GM23338 (cell line): ENCODE measurements around the gene LYZL1. TPM values are rescaled to one million over a fixed set of nuclear protein-coding genes. Genes with fewer than 3 reads are reported as not detected.

ENCODE experiments used
- ATAC-seq: fragments of 200-7000 bp; cut with Tn5 transposase; 3 replicates; pipeline ENCODE4 v1.9.1; 2020
- DNase-seq: peaks from one replicate; pipeline ENCODE4 v3.0.0-alpha.2; 2015; ENCODE audit warnings: low spot score
- H2AFZ ChIP-seq: fragments of 200-600 bp; sonication (generic); 2 replicates; pipeline ENCODE4 v1.8.0; 2016; ENCODE audit warnings: antibody characterized with exemption, mild to moderate bottlenecking, moderate library complexity
- H3F3A ChIP-seq: fragments of 200-600 bp; sonication (generic); replicated peaks from 2 replicates; pipeline ENCODE4 v1.8.0; 2017; ENCODE audit warnings: antibody characterized with exemption, mixed run types, low read depth
- H3K27ac ChIP-seq: fragments of 200-600 bp; sonication (generic); 2 replicates; pipeline ENCODE4 v1.6.1; 2016; ENCODE audit warnings: low read depth
- H3K27me3 ChIP-seq: fragments of 200-600 bp; sonication (generic); 2 replicates; pipeline ENCODE4 v1.8.0; 2016; ENCODE audit warnings: mild to moderate bottlenecking, mixed run types, moderate library complexity; ENCODE audit not compliant: insufficient read depth
- H3K36me3 ChIP-seq: fragments of 200-600 bp; sonication (generic); 2 replicates; pipeline ENCODE4 v1.8.0; 2016; ENCODE audit warnings: mild to moderate bottlenecking; ENCODE audit not compliant: insufficient read depth
- H3K4me1 ChIP-seq: fragments of 200-600 bp; sonication (generic); 2 replicates; pipeline ENCODE4 v1.8.0; 2016; ENCODE audit warnings: mild to moderate bottlenecking, moderate library complexity; ENCODE audit not compliant: insufficient read depth
- H3K4me2 ChIP-seq: fragments of 200-600 bp; sonication (generic); 2 replicates; pipeline ENCODE4 v1.7.1; 2017; ENCODE audit warnings: mixed run types
- H3K4me3 ChIP-seq: fragments of 200-600 bp; sonication (generic); 2 replicates; pipeline ENCODE4 v1.6.1; 2016; ENCODE audit warnings: mixed run types
- H3K79me2 ChIP-seq: fragments of 200-600 bp; sonication (generic); replicated peaks from 2 replicates; pipeline ENCODE4 v1.8.0; 2017; ENCODE audit warnings: mild to moderate bottlenecking; ENCODE audit not compliant: insufficient read depth
- H3K9me2 ChIP-seq: fragments of 200-600 bp; sonication (generic); 2 replicates; pipeline ENCODE4 v1.8.0; 2017; ENCODE audit not compliant: insufficient read depth
- H4K20me1 ChIP-seq: fragments of 200-600 bp; sonication (generic); replicated peaks from 2 replicates; pipeline ENCODE4 v1.8.0; 2017; ENCODE audit warnings: mild to moderate bottlenecking; ENCODE audit not compliant: insufficient read depth
- H3K27ac Mint-ChIP-seq: 2 replicates; pipeline ENCODE4 v1.8.0; 2020; ENCODE audit warnings: inconsistent platforms, mild to moderate bottlenecking, moderate library complexity, mixed read lengths
- H3K27me3 Mint-ChIP-seq: 3 replicates; pipeline ENCODE4 v1.8.0; 2022; ENCODE audit warnings: low read depth, mild to moderate bottlenecking, moderate library complexity, mixed read lengths, inconsistent platforms; ENCODE audit not compliant: insufficient read depth, poor library complexity
- H3K36me3 Mint-ChIP-seq: 3 replicates; pipeline ENCODE4 v1.8.0; 2021; ENCODE audit warnings: low read depth, mild to moderate bottlenecking, inconsistent platforms, moderate library complexity, mixed read lengths
- H3K4me1 Mint-ChIP-seq: 3 replicates; pipeline ENCODE4 v1.8.0; 2020; ENCODE audit warnings: mild to moderate bottlenecking, inconsistent platforms, mixed read lengths
- H3K4me3 Mint-ChIP-seq: 3 replicates; pipeline ENCODE4 v1.8.0; 2021; ENCODE audit warnings: moderate library complexity, mild to moderate bottlenecking, inconsistent platforms, mixed read lengths
- H3K9me3 Mint-ChIP-seq: 3 replicates; pipeline ENCODE4 v1.8.0; 2020; ENCODE audit warnings: moderate library complexity, mild to moderate bottlenecking, inconsistent platforms, mixed read lengths
- CREB1 ChIP-seq: fragments of 250-450 bp; sonication (Bioruptor Pico); IDR thresholded peaks from 2 replicates; pipeline ENCODE4 v1.5.0; 2020; ENCODE audit warnings: low read depth, mild to moderate bottlenecking, moderate library complexity
- EZH2 ChIP-seq: fragments of 200-600 bp; sonication (generic); IDR thresholded peaks from one replicate; pipeline ENCODE4 v1.8.0; 2017; ENCODE audit warnings: antibody characterized with exemption, mild to moderate bottlenecking, low read depth; ENCODE audit not compliant: unreplicated experiment
- EZH2phosphoT487 ChIP-seq: fragments of 200-600 bp; sonication (generic); IDR thresholded peaks from one replicate; pipeline ENCODE4 v1.8.1; 2018; ENCODE audit warnings: antibody characterized with exemption; ENCODE audit not compliant: unreplicated experiment
- JUNB ChIP-seq: IDR thresholded peaks from one replicate; pipeline ENCODE4 v1.6.1; 2016; ENCODE audit warnings: antibody characterized with exemption; ENCODE audit not compliant: unreplicated experiment
- NANOG ChIP-seq: IDR thresholded peaks from 2 replicates; pipeline ENCODE4 v1.6.1; 2016; ENCODE audit warnings: antibody characterized with exemption, borderline replicate concordance
- POLR2AphosphoS5 ChIP-seq: IDR thresholded peaks from 2 replicates; pipeline ENCODE4 v1.6.1; 2016; ENCODE audit warnings: antibody characterized with exemption, low read depth
- STAT1 ChIP-seq: IDR thresholded peaks from one replicate; pipeline ENCODE4 v1.6.1; 2016; ENCODE audit warnings: antibody characterized with exemption; ENCODE audit not compliant: unreplicated experiment
- ZNF114 ChIP-seq: fragments of 250-450 bp; sonication (Bioruptor Pico); IDR thresholded peaks from 2 replicates; pipeline ENCODE4 v1.5.0; 2020; ENCODE audit warnings: mild to moderate bottlenecking, moderate library complexity
- ZNF331 ChIP-seq: fragments of 250-450 bp; sonication (Bioruptor Pico); IDR thresholded peaks from 2 replicates; pipeline ENCODE4 v1.5.0; 2020; ENCODE audit warnings: low read depth, mild to moderate bottlenecking, moderate library complexity
- polyA plus RNA-seq: library from polyadenylated mRNA; unstranded; fragments of >200 nt; fragmentation: Nextera tagmentation; extraction: Ambion mirVana; gene quantifications from 2 replicates; pipeline ENCODE4 v1.2.1, GENCODE V29; 2016
- total RNA-seq: library from RNA; depleted of rRNA; stranded (reverse); fragments of >200 nt; shearing (Covaris generic); gene quantifications from 2 replicates; pipeline ENCODE4 v1.2.3, GENCODE V29; 2014
- TF ChIP-seq, protein P1 (sequence below): IDR thresholded peaks from one replicate; pipeline ENCODE4 v1.6.1; 2018; ENCODE audit warnings: antibody characterized with exemption; ENCODE audit not compliant: unreplicated experiment
- TF ChIP-seq, protein P2 (sequence below): fragments of 250-450 bp; sonication (Bioruptor Pico); IDR thresholded peaks from 2 replicates; pipeline ENCODE4 v1.5.0; 2020; ENCODE audit warnings: mild to moderate bottlenecking, moderate library complexity
- TF ChIP-seq, protein P3 (sequence below): IDR thresholded peaks from 2 replicates; pipeline ENCODE4 v1.6.1; 2016; ENCODE audit warnings: antibody characterized with exemption
- TF ChIP-seq, protein P4 (sequence below), 2 experiments: fragments of 200-600 bp in 1 of 2; sonication (generic) in 1 of 2; conservative IDR thresholded peaks; 2 replicates each; pipeline versions ENCODE4 v1.5.1 to v1.6.1; 2016 to 2017; ENCODE audit warnings: antibody characterized with exemption in 2 of 2, low read depth in 2 of 2, mild to moderate bottlenecking in 2 of 2, moderate library complexity in 1 of 2

Gene LYZL1
- total and polyA plus RNA-seq, 2 experiments from 2014 or later, result not detected

DNA sequence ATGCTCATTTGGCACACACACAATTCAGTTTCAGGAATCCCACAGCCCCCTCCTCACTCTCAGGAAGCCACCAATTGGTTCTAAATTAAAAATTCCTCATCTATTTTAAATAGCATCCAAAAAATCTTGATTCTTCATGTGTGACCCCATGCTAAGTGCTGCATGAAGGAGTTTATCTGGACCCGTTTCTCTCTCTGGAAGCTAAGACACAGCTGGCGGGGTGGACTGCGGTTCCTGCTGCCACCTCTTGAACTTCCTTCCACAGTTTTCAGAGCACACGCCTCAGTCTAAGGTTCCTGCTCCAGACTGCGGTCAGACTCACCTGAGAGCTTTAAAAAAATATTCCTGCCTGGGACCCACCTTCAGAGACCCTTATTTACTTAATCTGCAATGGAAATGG lies 34.5 kb downstream of the LYZL1 start:
- DNase-seq, result no peak
- H3K9me3 Mint-ChIP-seq, result no peaks in the 10 kb centered on the region
- Histone ChIP-seq H3K4me2 (no peak overlapping the region), H3K4me3 (no peak overlapping the region), H3K27me3 (no peaks in the 10 kb centered on the region), H4K20me1 (no peaks in the 10 kb centered on the region), H3K4me1 (0 out of 2 replicates have a peak, but pooled peaks cover 3% of the 10 kb centered on the region), H3K27ac (no peak overlapping the region), H3K36me3 (no peaks in the 10 kb centered on the region), H3K79me2 (no peaks in the 10 kb centered on the region), H3F3A (no peaks in the 10 kb centered on the region), H3K9me2 (no peaks in the 10 kb centered on the region; the same call in 1 of the 2 replicates), H2AFZ (peak overlapping the region; percentile 86)
- H3K4me3 Mint-ChIP-seq, result no peak overlapping the region
- TF ChIP-seq STAT1 (no peak), POLR2AphosphoS5 (no peak), CREB1 (CRISPR knock-in tag) (no peak), ZNF114 (CRISPR knock-in tag) (no peak), NANOG (no peak), EZH2 (no peak), EZH2phosphoT487 (no peak), ZNF331 (no peak), JUNB (no peak)
- TF ChIP-seq, protein P1, sequence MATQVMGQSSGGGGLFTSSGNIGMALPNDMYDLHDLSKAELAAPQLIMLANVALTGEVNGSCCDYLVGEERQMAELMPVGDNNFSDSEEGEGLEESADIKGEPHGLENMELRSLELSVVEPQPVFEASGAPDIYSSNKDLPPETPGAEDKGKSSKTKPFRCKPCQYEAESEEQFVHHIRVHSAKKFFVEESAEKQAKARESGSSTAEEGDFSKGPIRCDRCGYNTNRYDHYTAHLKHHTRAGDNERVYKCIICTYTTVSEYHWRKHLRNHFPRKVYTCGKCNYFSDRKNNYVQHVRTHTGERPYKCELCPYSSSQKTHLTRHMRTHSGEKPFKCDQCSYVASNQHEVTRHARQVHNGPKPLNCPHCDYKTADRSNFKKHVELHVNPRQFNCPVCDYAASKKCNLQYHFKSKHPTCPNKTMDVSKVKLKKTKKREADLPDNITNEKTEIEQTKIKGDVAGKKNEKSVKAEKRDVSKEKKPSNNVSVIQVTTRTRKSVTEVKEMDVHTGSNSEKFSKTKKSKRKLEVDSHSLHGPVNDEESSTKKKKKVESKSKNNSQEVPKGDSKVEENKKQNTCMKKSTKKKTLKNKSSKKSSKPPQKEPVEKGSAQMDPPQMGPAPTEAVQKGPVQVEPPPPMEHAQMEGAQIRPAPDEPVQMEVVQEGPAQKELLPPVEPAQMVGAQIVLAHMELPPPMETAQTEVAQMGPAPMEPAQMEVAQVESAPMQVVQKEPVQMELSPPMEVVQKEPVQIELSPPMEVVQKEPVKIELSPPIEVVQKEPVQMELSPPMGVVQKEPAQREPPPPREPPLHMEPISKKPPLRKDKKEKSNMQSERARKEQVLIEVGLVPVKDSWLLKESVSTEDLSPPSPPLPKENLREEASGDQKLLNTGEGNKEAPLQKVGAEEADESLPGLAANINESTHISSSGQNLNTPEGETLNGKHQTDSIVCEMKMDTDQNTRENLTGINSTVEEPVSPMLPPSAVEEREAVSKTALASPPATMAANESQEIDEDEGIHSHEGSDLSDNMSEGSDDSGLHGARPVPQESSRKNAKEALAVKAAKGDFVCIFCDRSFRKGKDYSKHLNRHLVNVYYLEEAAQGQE, result no peak
- TF ChIP-seq, protein P2, sequence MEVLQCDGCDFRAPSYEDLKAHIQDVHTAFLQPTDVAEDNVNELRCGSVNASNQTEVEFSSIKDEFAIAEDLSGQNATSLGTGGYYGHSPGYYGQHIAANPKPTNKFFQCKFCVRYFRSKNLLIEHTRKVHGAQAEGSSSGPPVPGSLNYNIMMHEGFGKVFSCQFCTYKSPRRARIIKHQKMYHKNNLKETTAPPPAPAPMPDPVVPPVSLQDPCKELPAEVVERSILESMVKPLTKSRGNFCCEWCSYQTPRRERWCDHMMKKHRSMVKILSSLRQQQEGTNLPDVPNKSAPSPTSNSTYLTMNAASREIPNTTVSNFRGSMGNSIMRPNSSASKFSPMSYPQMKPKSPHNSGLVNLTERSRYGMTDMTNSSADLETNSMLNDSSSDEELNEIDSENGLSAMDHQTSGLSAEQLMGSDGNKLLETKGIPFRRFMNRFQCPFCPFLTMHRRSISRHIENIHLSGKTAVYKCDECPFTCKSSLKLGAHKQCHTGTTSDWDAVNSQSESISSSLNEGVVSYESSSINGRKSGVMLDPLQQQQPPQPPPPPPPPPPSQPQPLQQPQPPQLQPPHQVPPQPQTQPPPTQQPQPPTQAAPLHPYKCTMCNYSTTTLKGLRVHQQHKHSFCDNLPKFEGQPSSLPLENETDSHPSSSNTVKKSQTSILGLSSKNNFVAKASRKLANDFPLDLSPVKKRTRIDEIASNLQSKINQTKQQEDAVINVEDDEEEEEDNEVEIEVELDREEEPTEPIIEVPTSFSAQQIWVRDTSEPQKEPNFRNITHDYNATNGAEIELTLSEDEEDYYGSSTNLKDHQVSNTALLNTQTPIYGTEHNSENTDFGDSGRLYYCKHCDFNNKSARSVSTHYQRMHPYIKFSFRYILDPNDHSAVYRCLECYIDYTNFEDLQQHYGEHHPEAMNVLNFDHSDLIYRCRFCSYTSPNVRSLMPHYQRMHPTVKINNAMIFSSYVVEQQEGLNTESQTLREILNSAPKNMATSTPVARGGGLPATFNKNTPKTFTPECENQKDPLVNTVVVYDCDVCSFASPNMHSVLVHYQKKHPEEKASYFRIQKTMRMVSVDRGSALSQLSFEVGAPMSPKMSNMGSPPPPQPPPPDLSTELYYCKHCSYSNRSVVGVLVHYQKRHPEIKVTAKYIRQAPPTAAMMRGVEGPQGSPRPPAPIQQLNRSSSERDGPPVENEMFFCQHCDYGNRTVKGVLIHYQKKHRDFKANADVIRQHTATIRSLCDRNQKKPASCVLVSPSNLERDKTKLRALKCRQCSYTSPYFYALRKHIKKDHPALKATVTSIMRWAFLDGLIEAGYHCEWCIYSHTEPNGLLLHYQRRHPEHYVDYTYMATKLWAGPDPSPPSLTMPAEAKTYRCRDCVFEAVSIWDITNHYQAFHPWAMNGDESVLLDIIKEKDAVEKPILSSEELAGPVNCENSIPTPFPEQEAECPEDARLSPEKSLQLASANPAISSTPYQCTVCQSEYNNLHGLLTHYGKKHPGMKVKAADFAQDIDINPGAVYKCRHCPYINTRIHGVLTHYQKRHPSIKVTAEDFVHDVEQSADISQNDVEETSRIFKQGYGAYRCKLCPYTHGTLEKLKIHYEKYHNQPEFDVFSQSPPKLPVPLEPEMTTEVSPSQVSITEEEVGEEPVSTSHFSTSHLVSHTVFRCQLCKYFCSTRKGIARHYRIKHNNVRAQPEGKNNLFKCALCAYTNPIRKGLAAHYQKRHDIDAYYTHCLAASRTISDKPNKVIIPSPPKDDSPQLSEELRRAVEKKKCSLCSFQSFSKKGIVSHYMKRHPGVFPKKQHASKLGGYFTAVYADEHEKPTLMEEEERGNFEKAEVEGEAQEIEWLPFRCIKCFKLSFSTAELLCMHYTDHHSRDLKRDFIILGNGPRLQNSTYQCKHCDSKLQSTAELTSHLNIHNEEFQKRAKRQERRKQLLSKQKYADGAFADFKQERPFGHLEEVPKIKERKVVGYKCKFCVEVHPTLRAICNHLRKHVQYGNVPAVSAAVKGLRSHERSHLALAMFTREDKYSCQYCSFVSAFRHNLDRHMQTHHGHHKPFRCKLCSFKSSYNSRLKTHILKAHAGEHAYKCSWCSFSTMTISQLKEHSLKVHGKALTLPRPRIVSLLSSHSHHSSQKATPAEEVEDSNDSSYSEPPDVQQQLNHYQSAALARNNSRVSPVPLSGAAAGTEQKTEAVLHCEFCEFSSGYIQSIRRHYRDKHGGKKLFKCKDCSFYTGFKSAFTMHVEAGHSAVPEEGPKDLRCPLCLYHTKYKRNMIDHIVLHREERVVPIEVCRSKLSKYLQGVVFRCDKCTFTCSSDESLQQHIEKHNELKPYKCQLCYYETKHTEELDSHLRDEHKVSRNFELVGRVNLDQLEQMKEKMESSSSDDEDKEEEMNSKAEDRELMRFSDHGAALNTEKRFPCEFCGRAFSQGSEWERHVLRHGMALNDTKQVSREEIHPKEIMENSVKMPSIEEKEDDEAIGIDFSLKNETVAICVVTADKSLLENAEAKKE, result no peak
- TF ChIP-seq, protein P3, sequence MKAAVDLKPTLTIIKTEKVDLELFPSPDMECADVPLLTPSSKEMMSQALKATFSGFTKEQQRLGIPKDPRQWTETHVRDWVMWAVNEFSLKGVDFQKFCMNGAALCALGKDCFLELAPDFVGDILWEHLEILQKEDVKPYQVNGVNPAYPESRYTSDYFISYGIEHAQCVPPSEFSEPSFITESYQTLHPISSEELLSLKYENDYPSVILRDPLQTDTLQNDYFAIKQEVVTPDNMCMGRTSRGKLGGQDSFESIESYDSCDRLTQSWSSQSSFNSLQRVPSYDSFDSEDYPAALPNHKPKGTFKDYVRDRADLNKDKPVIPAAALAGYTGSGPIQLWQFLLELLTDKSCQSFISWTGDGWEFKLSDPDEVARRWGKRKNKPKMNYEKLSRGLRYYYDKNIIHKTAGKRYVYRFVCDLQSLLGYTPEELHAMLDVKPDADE, result no peak
- TF ChIP-seq, protein P4, sequence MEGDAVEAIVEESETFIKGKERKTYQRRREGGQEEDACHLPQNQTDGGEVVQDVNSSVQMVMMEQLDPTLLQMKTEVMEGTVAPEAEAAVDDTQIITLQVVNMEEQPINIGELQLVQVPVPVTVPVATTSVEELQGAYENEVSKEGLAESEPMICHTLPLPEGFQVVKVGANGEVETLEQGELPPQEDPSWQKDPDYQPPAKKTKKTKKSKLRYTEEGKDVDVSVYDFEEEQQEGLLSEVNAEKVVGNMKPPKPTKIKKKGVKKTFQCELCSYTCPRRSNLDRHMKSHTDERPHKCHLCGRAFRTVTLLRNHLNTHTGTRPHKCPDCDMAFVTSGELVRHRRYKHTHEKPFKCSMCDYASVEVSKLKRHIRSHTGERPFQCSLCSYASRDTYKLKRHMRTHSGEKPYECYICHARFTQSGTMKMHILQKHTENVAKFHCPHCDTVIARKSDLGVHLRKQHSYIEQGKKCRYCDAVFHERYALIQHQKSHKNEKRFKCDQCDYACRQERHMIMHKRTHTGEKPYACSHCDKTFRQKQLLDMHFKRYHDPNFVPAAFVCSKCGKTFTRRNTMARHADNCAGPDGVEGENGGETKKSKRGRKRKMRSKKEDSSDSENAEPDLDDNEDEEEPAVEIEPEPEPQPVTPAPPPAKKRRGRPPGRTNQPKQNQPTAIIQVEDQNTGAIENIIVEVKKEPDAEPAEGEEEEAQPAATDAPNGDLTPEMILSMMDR (conservative IDR thresholded peaks at IDR 0.05; ENCODE audit: low read depth in 2 of 2), result no peak
- no peaks in the 10 kb centered on the region for H3K36me3 Mint-ChIP-seq
- peaks cover 21% of the 10 kb centered on the region for H3K4me1 Mint-ChIP-seq
- peaks cover 9% of the 10 kb centered on the region for H3K27me3 Mint-ChIP-seq
- ATAC-seq, result no peak
- no peak overlapping the region for H3K27ac Mint-ChIP-seq
